GM12873 (cell line): Measurements from ENCODE around the gene MESP1.

Experiments used
- TF ChIP-seq, protein P1 (sequence below): IDR thresholded peaks from 2 replicates; pipeline ENCODE4 v1.5.1; 2012; ENCODE audit warnings: low read depth, mild to moderate bottlenecking, moderate library complexity, low read length, control low read depth; ENCODE audit not compliant: insufficient read depth; ENCODE audit errors: missing control alignments

MESP1 gene

DNA sequence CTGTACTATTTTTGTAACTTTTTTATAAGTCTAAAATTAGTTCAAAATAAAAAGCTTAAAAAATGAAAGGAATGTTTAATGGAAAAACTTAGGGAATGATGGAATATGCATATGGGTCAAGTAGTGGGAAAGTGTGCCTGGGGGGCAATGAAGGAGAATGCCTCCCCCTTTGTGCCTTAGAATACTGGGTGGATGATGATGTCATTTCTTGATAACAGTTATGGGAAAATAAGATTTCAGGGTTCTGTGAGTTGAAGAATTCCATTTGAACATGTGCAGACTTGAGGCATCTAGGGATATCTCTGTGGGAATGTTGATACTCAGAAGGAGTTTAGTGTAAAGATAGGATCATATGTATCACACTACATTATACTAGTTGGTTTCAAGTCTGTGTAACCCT, 46.6 kb downstream of the MESP1 start:
- TF ChIP-seq, protein P1, sequence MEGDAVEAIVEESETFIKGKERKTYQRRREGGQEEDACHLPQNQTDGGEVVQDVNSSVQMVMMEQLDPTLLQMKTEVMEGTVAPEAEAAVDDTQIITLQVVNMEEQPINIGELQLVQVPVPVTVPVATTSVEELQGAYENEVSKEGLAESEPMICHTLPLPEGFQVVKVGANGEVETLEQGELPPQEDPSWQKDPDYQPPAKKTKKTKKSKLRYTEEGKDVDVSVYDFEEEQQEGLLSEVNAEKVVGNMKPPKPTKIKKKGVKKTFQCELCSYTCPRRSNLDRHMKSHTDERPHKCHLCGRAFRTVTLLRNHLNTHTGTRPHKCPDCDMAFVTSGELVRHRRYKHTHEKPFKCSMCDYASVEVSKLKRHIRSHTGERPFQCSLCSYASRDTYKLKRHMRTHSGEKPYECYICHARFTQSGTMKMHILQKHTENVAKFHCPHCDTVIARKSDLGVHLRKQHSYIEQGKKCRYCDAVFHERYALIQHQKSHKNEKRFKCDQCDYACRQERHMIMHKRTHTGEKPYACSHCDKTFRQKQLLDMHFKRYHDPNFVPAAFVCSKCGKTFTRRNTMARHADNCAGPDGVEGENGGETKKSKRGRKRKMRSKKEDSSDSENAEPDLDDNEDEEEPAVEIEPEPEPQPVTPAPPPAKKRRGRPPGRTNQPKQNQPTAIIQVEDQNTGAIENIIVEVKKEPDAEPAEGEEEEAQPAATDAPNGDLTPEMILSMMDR, result no peak
